Rectal smooth muscle tissue (tissue), 1 donor: ENCODE measurements around the gene CYP26A1.
"Not testable (repeated sequence)": the region's sequence is repeated elsewhere in the genome, so short reads cannot be mapped to it uniquely, and the experiment has no call there.

Experiments
- H3K27ac ChIP-seq: one replicate; pipeline ENCODE4 v1.7.0; 2013; ENCODE audit warnings: low read depth, low read length, inconsistent platforms
- H3K27me3 ChIP-seq: one replicate; pipeline ENCODE4 v1.7.0; 2013; ENCODE audit warnings: low read length; ENCODE audit not compliant: control insufficient read depth, insufficient read depth
- H3K36me3 ChIP-seq: one replicate; pipeline ENCODE4 v1.7.0; 2013; ENCODE audit warnings: low read length; ENCODE audit not compliant: control insufficient read depth, insufficient read depth
- H3K4me1 ChIP-seq: one replicate; pipeline ENCODE4 v1.7.0; 2013; ENCODE audit warnings: low read length; ENCODE audit not compliant: control insufficient read depth, insufficient read depth
- H3K4me3 ChIP-seq: one replicate; pipeline ENCODE4 v1.7.0; 2013; ENCODE audit warnings: low read length
- H3K9ac ChIP-seq: one replicate; pipeline ENCODE4 v1.7.0; 2013; ENCODE audit warnings: low read length

The CYP26A1 gene

DNA sequence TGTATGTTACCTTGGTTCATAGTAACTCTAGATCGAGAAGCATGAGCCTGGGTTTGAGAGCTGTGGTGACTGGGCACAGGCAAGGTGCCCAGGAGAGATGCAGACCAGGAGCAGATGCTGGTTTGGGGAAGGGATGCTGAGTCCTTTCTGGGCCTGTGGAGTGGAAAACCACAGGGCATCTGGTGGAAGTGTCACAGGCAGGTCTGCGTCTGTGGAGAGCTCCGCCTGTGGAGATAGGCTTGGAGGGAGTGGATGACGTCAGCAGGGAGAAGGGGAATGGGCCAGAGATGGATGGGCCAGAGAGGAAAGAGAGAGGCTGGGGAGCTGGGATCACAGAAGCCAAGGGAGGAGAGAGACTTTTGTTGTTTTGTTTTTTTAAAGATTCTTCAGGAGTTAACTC lies 14.8 kb downstream of the CYP26A1 start:
- no peaks in the 10 kb centered on the region for H3K27me3 ChIP-seq

GRCh38 chr10:93090619-93091018 lies 16.9 kb downstream of the CYP26A1 start:
- Histone ChIP-seq H3K27ac (no peak overlapping the region), H3K36me3 (no peaks in the 10 kb centered on the region), H3K4me1 (no peaks in the 10 kb centered on the region), H3K4me3 (no peak overlapping the region), H3K9ac (no peak overlapping the region), H3K27me3 (no peaks in the 10 kb centered on the region)

More for the DNA sequence above, 14.8 kb downstream of the CYP26A1 start:
- Histone ChIP-seq H3K9ac (no peak overlapping the region), H3K4me1 (no peaks in the 10 kb centered on the region), H3K27ac (no peak overlapping the region), H3K36me3 (no peaks in the 10 kb centered on the region), H3K4me3 (no peak overlapping the region)

- Histone ChIP-seq H3K4me3 (no peak overlapping the region), H3K27me3 (no peaks in the 10 kb centered on the region), H3K36me3 (no peaks in the 10 kb centered on the region), H3K4me1 (no peaks in the 10 kb centered on the region), H3K9ac (no peak overlapping the region), H3K27ac (no peak overlapping the region)
Measured at GRCh38 chr10:93091960-93092359, 18.3 kb downstream of the CYP26A1 start.

DNA sequence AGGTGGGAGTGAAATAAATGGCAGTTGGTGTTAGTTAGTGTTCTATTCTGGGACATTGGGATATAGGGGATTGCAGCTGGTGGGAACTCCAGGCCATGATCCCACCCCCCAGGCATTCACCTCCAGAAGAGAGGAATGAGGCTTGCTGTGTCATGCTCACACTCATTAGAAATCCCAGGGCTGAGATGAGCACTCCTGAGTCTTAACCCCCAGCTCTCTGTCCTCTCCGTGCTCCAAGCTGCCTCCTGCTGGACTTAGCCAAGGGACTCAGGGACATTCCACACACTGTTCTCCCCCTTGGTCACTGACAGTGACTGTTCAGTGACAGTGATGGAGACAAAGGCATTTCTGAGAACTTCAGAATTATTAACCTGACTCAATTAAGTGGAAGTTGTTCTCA lies 21.5 kb downstream of the CYP26A1 start:
- Histone ChIP-seq H3K27ac (no peak overlapping the region), H3K9ac (no peak overlapping the region), H3K36me3 (no peaks in the 10 kb centered on the region), H3K4me1 (no peaks in the 10 kb centered on the region), H3K4me3 (no peak overlapping the region), H3K27me3 (no peaks in the 10 kb centered on the region)

DNA sequence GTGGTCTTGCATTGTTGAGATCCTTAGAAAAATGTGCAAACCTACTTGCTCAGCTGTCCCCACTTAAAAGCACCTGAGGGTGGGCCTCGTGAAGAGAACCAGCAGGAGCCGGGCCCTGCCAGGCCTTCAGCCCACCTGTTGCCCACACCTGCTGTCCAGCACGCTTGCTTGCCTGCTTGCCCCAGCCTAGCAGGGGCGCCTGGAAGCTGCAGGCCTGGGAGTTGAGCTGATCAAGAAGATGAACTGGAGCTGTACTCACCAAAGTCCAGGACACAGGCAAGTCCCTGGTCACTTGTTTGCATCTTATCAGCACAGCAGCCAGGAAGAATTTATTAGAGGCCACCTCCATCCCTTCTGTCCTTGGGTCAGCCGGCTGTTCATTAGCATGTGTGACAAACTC lies 23.2 kb downstream of the CYP26A1 start:
- no peak overlapping the region for H3K9ac ChIP-seq
- H3K4me3 ChIP-seq: no peak overlapping the region
- H3K27ac ChIP-seq: no peak overlapping the region
- H3K36me3 ChIP-seq: no peaks in the 10 kb centered on the region
- H3K27me3 ChIP-seq: no peaks in the 10 kb centered on the region
- no peaks in the 10 kb centered on the region for H3K4me1 ChIP-seq

DNA sequence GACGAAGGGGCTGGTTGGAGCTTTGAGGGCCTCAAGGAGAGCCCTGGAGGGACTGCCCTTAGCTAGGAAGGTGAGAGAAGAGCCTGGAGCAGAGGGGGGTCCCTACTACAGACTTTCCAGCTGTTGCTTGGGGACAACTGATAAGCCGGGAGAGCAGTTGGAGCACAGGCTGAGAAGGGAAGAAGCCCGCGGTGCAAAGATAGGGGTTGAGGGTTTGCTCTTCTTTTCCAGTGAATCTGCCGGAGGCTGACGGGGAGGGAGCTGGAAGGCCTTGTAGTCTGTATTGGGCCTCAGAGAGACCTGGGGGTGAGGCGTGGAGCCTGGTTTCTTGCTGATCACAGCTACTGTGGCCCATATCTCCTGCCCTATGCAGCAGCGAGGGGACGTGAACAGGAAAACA lies 23.7 kb downstream of the CYP26A1 start:
- Histone ChIP-seq H3K4me3 (no peak overlapping the region), H3K27me3 (no peaks in the 10 kb centered on the region), H3K4me1 (no peaks in the 10 kb centered on the region), H3K36me3 (no peaks in the 10 kb centered on the region), H3K9ac (no peak overlapping the region), H3K27ac (no peak overlapping the region)

DNA sequence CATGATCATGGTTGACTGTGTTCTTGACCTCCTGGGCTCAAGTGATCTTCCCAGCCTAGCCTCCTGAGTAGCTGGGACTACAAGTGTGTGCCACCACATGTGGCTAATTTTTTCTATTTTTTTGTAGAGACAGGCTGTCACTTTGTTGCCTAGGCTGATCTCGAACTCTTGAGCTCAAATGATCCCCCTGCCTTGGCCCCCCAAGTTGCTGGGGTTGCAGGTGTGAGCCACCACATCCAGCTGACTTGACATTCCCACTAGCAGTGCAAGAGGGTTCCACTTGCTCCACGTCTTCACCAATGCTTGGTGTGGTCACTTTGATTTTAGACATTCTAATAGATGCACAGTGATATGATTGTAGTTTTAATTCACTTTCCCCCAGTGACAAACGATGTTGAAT lies 25.1 kb downstream of the CYP26A1 start:
- H3K4me1 ChIP-seq: no peaks in the 10 kb centered on the region
- H3K27ac ChIP-seq: no peak overlapping the region
- H3K9ac ChIP-seq: no peak overlapping the region
- H3K27me3 ChIP-seq: no peaks in the 10 kb centered on the region
- H3K36me3 ChIP-seq: no peaks in the 10 kb centered on the region
- no peak overlapping the region for H3K4me3 ChIP-seq

DNA sequence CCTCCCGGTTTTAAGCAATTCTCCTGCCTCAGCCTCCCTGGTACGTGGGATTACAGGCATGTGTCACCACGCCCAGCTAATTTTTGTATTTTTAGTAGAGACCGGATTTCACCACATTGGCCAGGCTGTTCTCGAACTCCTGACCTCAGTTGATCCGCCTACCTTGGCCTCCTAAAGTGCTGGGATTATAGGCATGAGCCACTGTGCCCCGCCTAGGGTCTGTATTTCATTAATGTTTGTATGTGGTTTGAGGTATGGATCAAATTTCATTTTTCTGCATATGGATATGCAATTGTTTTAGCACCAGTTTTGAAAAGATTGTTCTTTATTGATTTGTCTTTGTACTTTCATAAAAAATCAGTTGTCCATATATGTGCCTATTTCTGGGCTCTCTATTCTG lies 26.0 kb downstream of the CYP26A1 start:
- no peak overlapping the region for H3K27ac ChIP-seq
- no peak overlapping the region for H3K4me3 ChIP-seq
- no peaks in the 10 kb centered on the region for H3K36me3 ChIP-seq
- no peak overlapping the region for H3K9ac ChIP-seq
- no peaks in the 10 kb centered on the region for H3K27me3 ChIP-seq
- H3K4me1 ChIP-seq: no peaks in the 10 kb centered on the region

DNA sequence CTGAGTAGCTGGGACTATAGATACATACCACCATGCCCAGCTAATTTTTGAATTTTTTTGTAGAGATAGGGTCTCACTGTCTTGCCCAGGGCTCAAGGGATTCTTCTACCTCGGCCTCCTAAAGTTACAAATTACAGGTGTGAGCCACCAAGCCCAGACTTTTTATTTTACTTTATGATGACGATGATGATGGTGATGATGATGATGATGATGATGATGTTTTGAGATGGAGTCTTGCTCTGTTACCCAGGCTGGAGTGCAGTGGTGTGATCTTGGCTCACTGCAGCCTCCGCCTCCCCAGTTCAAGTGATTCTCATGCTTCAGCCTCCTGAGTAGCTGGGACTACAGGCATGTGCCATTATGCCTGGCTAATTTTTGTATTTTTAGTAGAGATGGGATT lies 27.5 kb downstream of the CYP26A1 start:
- not testable (repeated sequence) for H3K27ac ChIP-seq, H3K9ac ChIP-seq, H3K4me3 ChIP-seq, H3K36me3 ChIP-seq, H3K4me1 ChIP-seq, H3K27me3 ChIP-seq

GRCh38 chr10:93103953-93104352 lies 30.3 kb downstream of the CYP26A1 start:
- Histone ChIP-seq H3K27ac (no peak overlapping the region), H3K36me3 (no peaks in the 10 kb centered on the region), H3K4me3 (no peak overlapping the region), H3K9ac (no peak overlapping the region), H3K27me3 (no peaks in the 10 kb centered on the region), H3K4me1 (no peaks in the 10 kb centered on the region)

- H3K36me3 ChIP-seq: no peaks in the 10 kb centered on the region
- no peak overlapping the region for H3K9ac ChIP-seq
- H3K4me1 ChIP-seq: no peaks in the 10 kb centered on the region
- no peaks in the 10 kb centered on the region for H3K27me3 ChIP-seq
- no peak overlapping the region for H3K27ac ChIP-seq
- no peak overlapping the region for H3K4me3 ChIP-seq
Measured at GRCh38 chr10:93106631-93107072, 33.0 kb downstream of the CYP26A1 start.

GRCh38 chr10:93110472-93111146 lies 36.9 kb downstream of the CYP26A1 start:
- no peak overlapping the region for H3K4me3 ChIP-seq
- H3K9ac ChIP-seq: no peak overlapping the region
- no peaks in the 10 kb centered on the region for H3K27me3 ChIP-seq
- H3K4me1 ChIP-seq: no peaks in the 10 kb centered on the region
- H3K27ac ChIP-seq: no peak overlapping the region
- H3K36me3 ChIP-seq: no peaks in the 10 kb centered on the region

DNA sequence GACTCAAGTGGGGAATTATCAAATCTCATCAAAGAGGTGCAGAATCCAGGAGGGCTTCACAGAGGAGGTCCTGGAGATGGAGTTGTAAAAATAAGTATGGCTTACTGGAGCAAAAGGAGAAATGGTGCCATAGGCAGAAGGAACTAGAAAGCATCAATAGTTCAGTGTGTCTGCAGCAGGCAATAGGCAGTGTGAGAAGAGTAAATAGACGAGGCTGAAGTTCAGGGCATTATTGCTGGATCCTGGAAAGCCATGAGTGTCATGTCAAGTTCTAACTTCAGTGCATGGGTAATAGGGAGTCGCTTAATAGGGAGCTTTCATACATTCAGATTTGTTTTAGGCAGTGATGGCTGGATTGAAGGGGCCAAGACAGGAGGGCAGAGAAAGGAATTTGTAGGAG lies 39.3 kb downstream of the CYP26A1 start:
- Histone ChIP-seq H3K36me3 (no peaks in the 10 kb centered on the region), H3K9ac (no peak overlapping the region), H3K4me1 (no peaks in the 10 kb centered on the region), H3K27me3 (no peaks in the 10 kb centered on the region), H3K4me3 (no peak overlapping the region), H3K27ac (no peak overlapping the region)
